HEK293 (cell line): Measurements from ENCODE around the gene HINT1.

ENCODE experiments used
- CTCF ChIP-seq: fragments of 450-650 bp; formaldehyde crosslinking; IDR thresholded peaks from 2 replicates; pipeline ENCODE4 v1.5.1; 2016; ENCODE audit warnings: missing biosample characterization, missing genetic modification characterization
- ELK4 ChIP-seq: IDR thresholded peaks from 2 replicates; pipeline ENCODE4 v1.6.1; 2011; ENCODE audit warnings: mild to moderate bottlenecking, low read depth, low read length, borderline replicate concordance
- GFI1B ChIP-seq: fragments of 450-650 bp; formaldehyde crosslinking; IDR thresholded peaks from 2 replicates; pipeline ENCODE4 v1.5.1; 2016; ENCODE audit warnings: missing biosample characterization, missing genetic modification characterization
- GLIS1 ChIP-seq: fragments of 450-650 bp; formaldehyde crosslinking; IDR thresholded peaks from 2 replicates; pipeline ENCODE4 v1.5.1; 2016; ENCODE audit warnings: missing biosample characterization, missing genetic modification characterization
- GLIS2 ChIP-seq: fragments of 450-650 bp; formaldehyde crosslinking; IDR thresholded peaks from 2 replicates; pipeline ENCODE4 v1.5.1; 2016; ENCODE audit warnings: missing biosample characterization, missing genetic modification characterization
- KLF1 ChIP-seq: fragments of 450-650 bp; formaldehyde crosslinking; IDR thresholded peaks from 2 replicates; pipeline ENCODE4 v1.5.1; 2016; ENCODE audit warnings: missing biosample characterization, missing genetic modification characterization
- KLF16 ChIP-seq: fragments of 450-650 bp; formaldehyde crosslinking; IDR thresholded peaks from 2 replicates; pipeline ENCODE4 v1.5.1; 2017; ENCODE audit warnings: missing biosample characterization, missing genetic modification characterization
- KLF8 ChIP-seq: fragments of 450-650 bp; formaldehyde crosslinking; IDR thresholded peaks from 2 replicates; pipeline ENCODE4 v1.5.1; 2016; ENCODE audit warnings: missing biosample characterization, missing genetic modification characterization
- PBX3 ChIP-seq: sonication (generic); formaldehyde crosslinking; IDR thresholded peaks from 2 replicates; pipeline ENCODE4 v1.8.1; 2022; ENCODE audit warnings: mild to moderate bottlenecking, moderate library complexity, missing genetic modification reagents
- SP7 ChIP-seq: fragments of 450-650 bp; formaldehyde crosslinking; IDR thresholded peaks from 2 replicates; pipeline ENCODE4 v1.5.1; 2016; ENCODE audit warnings: missing biosample characterization, missing genetic modification characterization
- TRIM28 ChIP-seq: IDR thresholded peaks from 2 replicates; pipeline ENCODE4 v1.6.1; 2011; ENCODE audit warnings: low read length, control low read depth, borderline replicate concordance
- YY1 ChIP-seq: fragments of 450-650 bp; formaldehyde crosslinking; IDR thresholded peaks from 2 replicates; pipeline ENCODE4 v1.5.1; 2018; ENCODE audit warnings: missing biosample characterization, missing genetic modification characterization
- ZBTB10 ChIP-seq: fragments of 450-650 bp; formaldehyde crosslinking; IDR thresholded peaks from 2 replicates; pipeline ENCODE4 v1.5.1; 2016; ENCODE audit warnings: missing biosample characterization, missing genetic modification characterization
- ZBTB17 ChIP-seq: fragments of 450-650 bp; formaldehyde crosslinking; IDR thresholded peaks from 2 replicates; pipeline ENCODE4 v1.5.1; 2016; ENCODE audit warnings: missing biosample characterization, missing genetic modification characterization
- ZBTB20 ChIP-seq: fragments of 450-650 bp; formaldehyde crosslinking; IDR thresholded peaks from 2 replicates; pipeline ENCODE4 v1.5.1; 2016; ENCODE audit warnings: missing biosample characterization, missing genetic modification characterization
- ZBTB48 ChIP-seq: fragments of 450-650 bp; formaldehyde crosslinking; IDR thresholded peaks from 2 replicates; pipeline ENCODE4 v1.5.1; 2016; ENCODE audit warnings: missing biosample characterization, missing genetic modification characterization
- ZFP69B ChIP-seq: fragments of 450-650 bp; formaldehyde crosslinking; IDR thresholded peaks from 2 replicates; pipeline ENCODE4 v1.5.1; 2016; ENCODE audit warnings: missing biosample characterization, missing genetic modification characterization
- ZIC2 ChIP-seq: fragments of 450-650 bp; formaldehyde crosslinking; IDR thresholded peaks from 2 replicates; pipeline ENCODE4 v1.5.1; 2016; ENCODE audit warnings: missing biosample characterization, missing genetic modification characterization
- ZNF121 ChIP-seq: fragments of 450-650 bp; formaldehyde crosslinking; IDR thresholded peaks from 2 replicates; pipeline ENCODE4 v1.5.1; 2016; ENCODE audit warnings: missing biosample characterization, missing genetic modification characterization
- ZNF174 ChIP-seq: fragments of 450-650 bp; formaldehyde crosslinking; IDR thresholded peaks from 2 replicates; pipeline ENCODE4 v1.5.0; 2017; ENCODE audit warnings: missing biosample characterization, mild to moderate bottlenecking, missing genetic modification characterization
- ZNF335 ChIP-seq: fragments of 450-650 bp; formaldehyde crosslinking; conservative IDR thresholded peaks from 2 replicates; pipeline ENCODE4 v1.5.1; 2016; ENCODE audit warnings: missing biosample characterization, missing genetic modification characterization
- ZNF423 ChIP-seq: fragments of 450-650 bp; formaldehyde crosslinking; IDR thresholded peaks from 2 replicates; pipeline ENCODE4 v1.5.1; 2016; ENCODE audit warnings: missing biosample characterization, missing genetic modification characterization
- ZNF548 ChIP-seq: fragments of 450-650 bp; formaldehyde crosslinking; IDR thresholded peaks from 2 replicates; pipeline ENCODE4 v1.5.1; 2016; ENCODE audit warnings: missing biosample characterization, missing genetic modification characterization
- ZNF660 ChIP-seq: fragments of 450-650 bp; IDR thresholded peaks from 2 replicates; pipeline ENCODE4 v1.5.1; 2018; ENCODE audit warnings: missing biosample characterization, mild to moderate bottlenecking, missing genetic modification characterization
- ZNF76 ChIP-seq: fragments of 450-650 bp; formaldehyde crosslinking; IDR thresholded peaks from 2 replicates; pipeline ENCODE4; 2016; ENCODE audit warnings: low read depth, missing biosample characterization, missing genetic modification characterization, borderline replicate concordance
- ZNF768 ChIP-seq: fragments of 450-650 bp; formaldehyde crosslinking; IDR thresholded peaks from 2 replicates; pipeline ENCODE4 v1.5.1; 2018; ENCODE audit warnings: missing biosample characterization, mild to moderate bottlenecking, missing genetic modification characterization
- ZNF785 ChIP-seq: fragments of 450-650 bp; formaldehyde crosslinking; IDR thresholded peaks from 2 replicates; pipeline ENCODE4 v1.5.1; 2016; ENCODE audit warnings: missing biosample characterization, missing genetic modification characterization
- TF ChIP-seq, protein P1 (sequence below): fragments of 450-650 bp; formaldehyde crosslinking; IDR thresholded peaks from 2 replicates; pipeline ENCODE4 v1.5.1; 2016; ENCODE audit warnings: missing biosample characterization, missing genetic modification characterization

HINT1 gene

DNA sequence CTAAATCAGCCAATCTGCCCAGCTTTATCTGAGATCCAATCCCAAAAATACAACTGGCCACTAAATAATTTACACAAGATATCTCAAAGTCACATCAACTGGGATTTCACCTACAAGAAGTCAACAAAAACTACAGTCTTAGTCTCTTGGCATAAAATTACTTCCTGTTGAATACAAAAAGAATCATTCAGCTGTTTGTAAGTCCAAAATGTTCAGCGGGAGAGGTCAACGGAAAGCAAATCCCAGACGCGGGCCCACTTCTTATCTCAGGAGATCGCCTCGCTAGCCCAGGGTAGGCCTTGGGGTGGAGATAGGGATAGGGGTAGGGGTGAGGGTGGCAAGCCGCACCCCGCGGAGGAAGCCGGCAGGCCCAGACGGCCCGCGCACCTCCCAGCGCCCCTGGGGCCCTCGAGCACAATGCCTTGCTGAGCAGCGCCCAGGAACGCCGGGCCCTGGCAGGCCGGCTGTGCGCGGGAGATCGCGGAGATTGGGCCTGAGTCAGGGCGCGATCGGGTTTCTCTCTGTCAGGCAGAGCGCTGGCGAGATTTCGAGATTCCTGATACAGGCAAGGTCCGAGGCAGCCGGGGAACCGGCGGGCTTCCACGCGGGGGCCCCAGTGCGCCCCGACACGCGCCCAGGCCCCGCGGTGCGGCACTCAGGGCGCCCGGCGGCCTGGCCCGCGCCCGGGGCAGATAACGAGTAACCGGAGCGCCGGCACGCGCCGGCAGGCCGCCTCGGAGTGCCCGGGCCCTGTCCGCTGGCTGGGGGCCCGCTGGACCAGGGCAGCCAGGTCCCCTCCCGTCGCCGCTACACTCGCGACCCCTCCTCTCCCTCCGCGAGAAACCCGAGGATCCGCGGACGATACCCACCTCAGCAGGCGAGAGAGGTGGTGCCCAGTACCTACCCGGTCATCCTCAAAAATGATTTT lies 601 bp downstream of the HINT1 start (continued):
- TF ChIP-seq ZNF121, result peak; percentile 74
- TF ChIP-seq YY1 (tag by site-specific recombination), result peak; percentile 7; the same call in 1 of the 2 replicates
- TF ChIP-seq ZBTB10 (tag by site-specific recombination), result 0 out of 2 replicates have a peak, but pooled peaks have one; percentile 27
- no peak for TF ChIP-seq KLF1 (tag by site-specific recombination)
- TF ChIP-seq CTCF (tag by site-specific recombination), result peak; percentile 33
- TF ChIP-seq PBX3 (CRISPR knock-in tag), result no peak
- TF ChIP-seq GLIS2 (tag by site-specific recombination), result peak; percentile 51; the same call in 1 of the 2 replicates
- 0 out of 2 replicates have a peak, but pooled peaks have one; percentile 37 for TF ChIP-seq KLF8 (tag by site-specific recombination)
- TF ChIP-seq TRIM28, result 0 out of 2 replicates have a peak, but pooled peaks have one; percentile 12
- TF ChIP-seq ZNF660 (tag by site-specific recombination), result peak; percentile 39
- TF ChIP-seq ZBTB48, result peak; percentile 71
- peak; percentile 94 for TF ChIP-seq ZBTB17 (tag by site-specific recombination)
- TF ChIP-seq GFI1B, result 0 out of 2 replicates have a peak, but pooled peaks have one; percentile 45
- TF ChIP-seq ELK4, result no peak
- 0 out of 2 replicates have a peak, but pooled peaks have one; percentile 19 for TF ChIP-seq KLF16 (tag by site-specific recombination)
- 0 out of 2 replicates have a peak, but pooled peaks have one; percentile 28 for TF ChIP-seq ZNF423 (tag by site-specific recombination)
- TF ChIP-seq ZNF76 (tag by site-specific recombination), result peak; percentile 86
- TF ChIP-seq ZFP69B (tag by site-specific recombination), result peak; percentile 70
- peak; percentile 84 for TF ChIP-seq ZIC2 (tag by site-specific recombination)
- peak; percentile 9; the same call in 1 of the 2 replicates for TF ChIP-seq SP7 (tag by site-specific recombination)
- TF ChIP-seq ZBTB20 (tag by site-specific recombination), result peak; percentile 89
- peak; percentile 98 for TF ChIP-seq ZNF335 (tag by site-specific recombination)
- no peak for TF ChIP-seq ZNF548 (tag by site-specific recombination)
- TF ChIP-seq ZNF174 (tag by site-specific recombination), result no peak
- TF ChIP-seq ZNF785 (tag by site-specific recombination), result 0 out of 2 replicates have a peak, but pooled peaks have one; percentile 18
- TF ChIP-seq ZNF768 (tag by site-specific recombination), result 0 out of 2 replicates have a peak, but pooled peaks have one; percentile 6
- peak; percentile 23 for TF ChIP-seq GLIS1 (tag by site-specific recombination)
- TF ChIP-seq, protein P1, sequence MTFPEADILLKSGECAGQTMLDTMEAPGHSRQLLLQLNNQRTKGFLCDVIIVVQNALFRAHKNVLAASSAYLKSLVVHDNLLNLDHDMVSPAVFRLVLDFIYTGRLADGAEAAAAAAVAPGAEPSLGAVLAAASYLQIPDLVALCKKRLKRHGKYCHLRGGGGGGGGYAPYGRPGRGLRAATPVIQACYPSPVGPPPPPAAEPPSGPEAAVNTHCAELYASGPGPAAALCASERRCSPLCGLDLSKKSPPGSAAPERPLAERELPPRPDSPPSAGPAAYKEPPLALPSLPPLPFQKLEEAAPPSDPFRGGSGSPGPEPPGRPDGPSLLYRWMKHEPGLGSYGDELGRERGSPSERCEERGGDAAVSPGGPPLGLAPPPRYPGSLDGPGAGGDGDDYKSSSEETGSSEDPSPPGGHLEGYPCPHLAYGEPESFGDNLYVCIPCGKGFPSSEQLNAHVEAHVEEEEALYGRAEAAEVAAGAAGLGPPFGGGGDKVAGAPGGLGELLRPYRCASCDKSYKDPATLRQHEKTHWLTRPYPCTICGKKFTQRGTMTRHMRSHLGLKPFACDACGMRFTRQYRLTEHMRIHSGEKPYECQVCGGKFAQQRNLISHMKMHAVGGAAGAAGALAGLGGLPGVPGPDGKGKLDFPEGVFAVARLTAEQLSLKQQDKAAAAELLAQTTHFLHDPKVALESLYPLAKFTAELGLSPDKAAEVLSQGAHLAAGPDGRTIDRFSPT (tag by site-specific recombination), result peak; percentile 51
